ENCODE data around the gene DAO.
"Not testable (repeated sequence)": the region's sequence is repeated elsewhere in the genome, so short reads cannot be mapped to it uniquely, and the experiment has no call there.

Gene DAO

GRCh38 chr12:108841825-108842224, 38.1 kb upstream of the DAO start:
- peaks cover 63% of the 10 kb centered on the region for H3K4me1 Mint-ChIP-seq
- peak overlapping the region; percentile 74 for H3K27ac Mint-ChIP-seq
- H3K4me3 Mint-ChIP-seq; ATAC-seq; H3K9me3 Mint-ChIP-seq; DNase-seq (ENCODE audit: low spot score in 2 of 2): not testable (repeated sequence)
- peaks cover 95% of the 10 kb centered on the region for H3K36me3 Mint-ChIP-seq

- H3K9me3 Mint-ChIP-seq = no peaks in the 10 kb centered on the region
- no peak for DNase-seq (ENCODE audit: low spot score in 2 of 2)
- H3K27ac Mint-ChIP-seq = peak overlapping the region; percentile 74
- no peak for ATAC-seq
- no peak overlapping the region for H3K4me3 Mint-ChIP-seq
- H3K4me1 Mint-ChIP-seq = peaks cover 63% of the 10 kb centered on the region
- H3K36me3 Mint-ChIP-seq = peaks cover 95% of the 10 kb centered on the region
Observed at GRCh38 chr12:108842361-108842760, 37.5 kb upstream of the DAO start.

GRCh38 chr12:108843187-108843586, 36.7 kb upstream of the DAO start:
- H3K4me1 Mint-ChIP-seq = peaks cover 63% of the 10 kb centered on the region
- peak overlapping the region; percentile 74 for H3K27ac Mint-ChIP-seq
- ATAC-seq (no peak), DNase-seq (ENCODE audit: low spot score in 2 of 2) (no peak)
- H3K4me3 Mint-ChIP-seq = no peak overlapping the region
- peaks cover 98% of the 10 kb centered on the region for H3K36me3 Mint-ChIP-seq
- H3K9me3 Mint-ChIP-seq = no peaks in the 10 kb centered on the region

- DNase-seq (ENCODE audit: low spot score in 2 of 2) = no peak
- Mint-ChIP-seq H3K4me1 (peaks cover 42% of the 10 kb centered on the region), H3K4me3 (no peak overlapping the region), H3K9me3 (no peaks in the 10 kb centered on the region), H3K27ac (peak overlapping the region; percentile 64), H3K36me3 (peaks cover 91% of the 10 kb centered on the region)
- no peak for ATAC-seq
Observed at GRCh38 chr12:108845696-108846095, 34.2 kb upstream of the DAO start.

- Mint-ChIP-seq H3K27ac (peak overlapping the region; percentile 64), H3K4me1 (peaks cover 38% of the 10 kb centered on the region), H3K4me3 (no peak overlapping the region), H3K9me3 (no peaks in the 10 kb centered on the region), H3K36me3 (peaks cover 91% of the 10 kb centered on the region)
- DNase-seq (ENCODE audit: low spot score in 2 of 2) = no peak
- ATAC-seq = no peak
Observed at GRCh38 chr12:108846290-108846701, 33.6 kb upstream of the DAO start.

- no peak for DNase-seq (ENCODE audit: low spot score in 2 of 2)
- Mint-ChIP-seq H3K4me1 (peaks cover 27% of the 10 kb centered on the region), H3K4me3 (no peak overlapping the region), H3K27ac (peak overlapping the region; percentile 72), H3K36me3 (peaks cover 91% of the 10 kb centered on the region), H3K9me3 (no peaks in the 10 kb centered on the region)
- ATAC-seq = no peak
Observed at GRCh38 chr12:108847705-108848104, 32.2 kb upstream of the DAO start.

- no peak overlapping the region for H3K27ac Mint-ChIP-seq
- H3K4me3 Mint-ChIP-seq = no peak overlapping the region
- peaks cover 93% of the 10 kb centered on the region for H3K36me3 Mint-ChIP-seq
- no peaks in the 10 kb centered on the region for H3K9me3 Mint-ChIP-seq
- no peak for ATAC-seq
- no peak for DNase-seq (ENCODE audit: low spot score in 2 of 2)
- H3K4me1 Mint-ChIP-seq = peaks cover 44% of the 10 kb centered on the region
Observed at GRCh38 chr12:108849660-108850059, 30.2 kb upstream of the DAO start.

- H3K27ac Mint-ChIP-seq = peak overlapping the region; percentile 27
Observed at GRCh38 chr12:108850854-108851573, 28.9 kb upstream of the DAO start.

GRCh38 chr12:108852674-108853309, 27.1 kb upstream of the DAO start:
- Mint-ChIP-seq H3K4me3 (peak overlapping the region; percentile 95), H3K27ac (peak overlapping the region; percentile 96), H3K9me3 (no peaks in the 10 kb centered on the region), H3K36me3 (peaks cover 80% of the 10 kb centered on the region), H3K4me1 (peaks cover 45% of the 10 kb centered on the region)
- ATAC-seq (no peak), DNase-seq (ENCODE audit: low spot score in 2 of 2) (no peak)

More at GRCh38 chr12:108850854-108851573, 28.9 kb upstream of the DAO start:
- ATAC-seq = no peak
- H3K36me3 Mint-ChIP-seq = peaks cover 88% of the 10 kb centered on the region
- H3K9me3 Mint-ChIP-seq = no peaks in the 10 kb centered on the region
- H3K4me3 Mint-ChIP-seq = no peak overlapping the region
- peaks cover 51% of the 10 kb centered on the region for H3K4me1 Mint-ChIP-seq
- no peak for DNase-seq (ENCODE audit: low spot score in 2 of 2)

GRCh38 chr12:108853426-108853825, 26.5 kb upstream of the DAO start:
- peaks cover 44% of the 10 kb centered on the region for H3K4me1 Mint-ChIP-seq
- H3K27ac Mint-ChIP-seq = peak overlapping the region; percentile 96
- no peaks in the 10 kb centered on the region for H3K9me3 Mint-ChIP-seq
- ATAC-seq = no peak
- DNase-seq (ENCODE audit: low spot score in 2 of 2) = no peak
- H3K4me3 Mint-ChIP-seq = peak overlapping the region; percentile 95
- peaks cover 74% of the 10 kb centered on the region for H3K36me3 Mint-ChIP-seq

- no peaks in the 10 kb centered on the region for H3K9me3 Mint-ChIP-seq
Observed at GRCh38 chr12:108853981-108854446, 25.9 kb upstream of the DAO start.

GRCh38 chr12:108854451-108855283, 25.2 kb upstream of the DAO start:
- DNase-seq (ENCODE audit: low spot score in 2 of 2) = no peak
- Mint-ChIP-seq H3K36me3 (peaks cover 61% of the 10 kb centered on the region), H3K4me1 (peaks cover 55% of the 10 kb centered on the region), H3K27ac (peak overlapping the region; percentile 96), H3K4me3 (peak overlapping the region; percentile 95), H3K9me3 (no peaks in the 10 kb centered on the region)
- ATAC-seq = peak; percentile 6

More at GRCh38 chr12:108853981-108854446, 25.9 kb upstream of the DAO start:
- Mint-ChIP-seq H3K27ac (peak overlapping the region; percentile 96), H3K4me3 (peak overlapping the region; percentile 95), H3K36me3 (peaks cover 68% of the 10 kb centered on the region), H3K4me1 (peaks cover 50% of the 10 kb centered on the region)
- no peak for ATAC-seq
- DNase-seq (ENCODE audit: low spot score in 2 of 2) = no peak

- DNase-seq (ENCODE audit: low spot score in 2 of 2) (no peak), ATAC-seq (no peak)
- H3K4me1 Mint-ChIP-seq = peaks cover 57% of the 10 kb centered on the region
- H3K27ac Mint-ChIP-seq = peak overlapping the region; percentile 96
- peak overlapping the region; percentile 95 for H3K4me3 Mint-ChIP-seq
- no peaks in the 10 kb centered on the region for H3K9me3 Mint-ChIP-seq
- peaks cover 60% of the 10 kb centered on the region for H3K36me3 Mint-ChIP-seq
Observed at GRCh38 chr12:108855284-108856169, 24.4 kb upstream of the DAO start.

GRCh38 chr12:108856170-108856427, 23.8 kb upstream of the DAO start:
- no peak for ATAC-seq
- no peak for DNase-seq (ENCODE audit: low spot score in 2 of 2)
- Mint-ChIP-seq H3K36me3 (peaks cover 54% of the 10 kb centered on the region), H3K4me3 (peak overlapping the region; percentile 95), H3K9me3 (no peaks in the 10 kb centered on the region), H3K27ac (peak overlapping the region; percentile 96), H3K4me1 (peaks cover 60% of the 10 kb centered on the region)

Data from stimulated activated effector memory CD8-positive, alpha-beta T cell treated with anti-CD3 and anti-CD28 coated beads, Interleukin-12 subunit alpha, Interleukin-12 subunit beta, amount 100 ng/mL, for 72 hours (primary cell).